Measurements from ENCODE around the gene SYTL2. TPM values are rescaled to one million over a fixed set of nuclear protein-coding genes. Genes with fewer than 3 reads are reported as not detected.

Gene SYTL2
- total and polyA plus RNA-seq, 12 donors = 2.9 to 16.1 (median 5.1) TPM

DNA sequence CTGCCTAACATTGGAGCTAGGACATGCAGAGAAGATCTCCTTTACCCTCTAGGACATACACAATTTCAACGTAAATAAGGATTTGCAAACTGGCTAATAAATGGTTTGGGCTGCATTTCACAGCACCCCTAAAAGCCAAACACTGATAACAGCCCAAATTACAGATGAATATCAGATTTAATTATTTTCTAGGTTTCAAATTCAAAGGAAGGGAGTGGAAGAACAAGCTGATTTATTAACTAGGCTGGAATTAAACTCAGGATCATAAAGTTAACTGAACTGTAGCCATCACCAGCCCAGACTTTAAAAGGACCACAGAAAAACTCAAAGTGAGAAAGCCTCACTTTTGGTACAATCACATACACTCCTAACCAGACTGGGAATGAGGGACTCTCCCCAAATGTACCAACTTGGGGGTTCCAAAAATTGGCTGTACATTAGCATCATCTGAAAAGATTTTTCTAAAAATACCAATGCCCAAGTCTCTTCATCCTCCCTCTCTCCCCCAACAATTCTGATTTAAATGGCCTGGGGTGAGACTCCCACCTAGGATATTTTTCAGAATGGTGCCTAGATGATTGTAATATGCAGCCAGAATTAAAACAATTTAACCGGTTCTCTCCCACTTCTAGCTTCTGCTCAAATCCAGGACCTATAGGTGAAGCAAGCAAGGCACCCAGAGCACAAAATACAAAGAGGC, 43.5 kb downstream of the SYTL2 start:
- Histone ChIP-seq H3K4me3 (no peak overlapping the region), H3K27me3 (no peaks in the 10 kb centered on the region), H3K36me3 (no peaks in the 10 kb centered on the region), H3K4me1 (no peaks in the 10 kb centered on the region), H3K27ac (no peak overlapping the region), H3K9me3 (peaks cover 0 to 17% (median 0%) of the 10 kb centered on the region in 11 donors)
- no peak for DNase-seq
- no peak for ATAC-seq
- intact Hi-C loops (cut with DNase I) = no loop called here
- 93% methylated on average over 2 of the region's 2 CpGs for WGBS, 2 donors
- TF ChIP-seq, protein P1, sequence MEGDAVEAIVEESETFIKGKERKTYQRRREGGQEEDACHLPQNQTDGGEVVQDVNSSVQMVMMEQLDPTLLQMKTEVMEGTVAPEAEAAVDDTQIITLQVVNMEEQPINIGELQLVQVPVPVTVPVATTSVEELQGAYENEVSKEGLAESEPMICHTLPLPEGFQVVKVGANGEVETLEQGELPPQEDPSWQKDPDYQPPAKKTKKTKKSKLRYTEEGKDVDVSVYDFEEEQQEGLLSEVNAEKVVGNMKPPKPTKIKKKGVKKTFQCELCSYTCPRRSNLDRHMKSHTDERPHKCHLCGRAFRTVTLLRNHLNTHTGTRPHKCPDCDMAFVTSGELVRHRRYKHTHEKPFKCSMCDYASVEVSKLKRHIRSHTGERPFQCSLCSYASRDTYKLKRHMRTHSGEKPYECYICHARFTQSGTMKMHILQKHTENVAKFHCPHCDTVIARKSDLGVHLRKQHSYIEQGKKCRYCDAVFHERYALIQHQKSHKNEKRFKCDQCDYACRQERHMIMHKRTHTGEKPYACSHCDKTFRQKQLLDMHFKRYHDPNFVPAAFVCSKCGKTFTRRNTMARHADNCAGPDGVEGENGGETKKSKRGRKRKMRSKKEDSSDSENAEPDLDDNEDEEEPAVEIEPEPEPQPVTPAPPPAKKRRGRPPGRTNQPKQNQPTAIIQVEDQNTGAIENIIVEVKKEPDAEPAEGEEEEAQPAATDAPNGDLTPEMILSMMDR (IDR thresholded peaks at IDR 0.05) = no peak

GRCh38 chr11:85766721-85767161, 44.2 kb downstream of the SYTL2 start:
- Histone ChIP-seq H3K9me3 (peaks cover 0 to 17% (median 0%) of the 10 kb centered on the region in 11 donors), H3K4me3 (no peak overlapping the region), H3K4me1 (no peaks in the 10 kb centered on the region), H3K36me3 (no peaks in the 10 kb centered on the region), H3K27me3 (no peaks in the 10 kb centered on the region), H3K27ac (no peak overlapping the region)
- 73 to 81% methylated on average over 2 of the region's 2 CpGs for WGBS, 2 donors
- DNase-seq = no peak
- intact Hi-C loops (cut with DNase I) = no loop called here
- no peak for ATAC-seq
- TF ChIP-seq, protein P1 (IDR thresholded peaks at IDR 0.05) = no peak

DNA sequence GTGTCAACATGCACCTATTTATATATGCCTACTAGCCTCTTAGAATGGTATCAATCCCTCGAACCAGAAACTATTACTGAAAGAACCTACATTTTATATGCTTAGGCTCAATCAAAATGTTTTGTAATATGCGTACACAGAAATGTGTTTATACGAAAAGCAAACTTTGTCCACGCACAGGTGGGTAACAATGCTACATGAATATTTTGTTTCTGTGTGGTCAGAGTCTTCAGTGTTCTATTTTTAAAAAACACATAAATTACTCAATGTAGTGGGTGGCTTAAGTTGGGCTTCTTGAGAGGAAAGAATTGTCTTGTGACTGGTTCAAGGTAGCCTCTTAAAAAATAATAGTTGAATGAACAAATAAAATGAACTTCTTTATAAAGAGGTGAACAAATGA, 46.1 kb downstream of the SYTL2 start:
- no peaks in the 10 kb centered on the region for H3K4me1 ChIP-seq
- WGBS, 2 donors = 90 to 94% methylated on average over 4 of the region's 4 CpGs
- ATAC-seq = no peak
- H3K27me3 ChIP-seq = no peaks in the 10 kb centered on the region
- intact Hi-C loops (cut with DNase I) = no loop called here
- H3K36me3 ChIP-seq = no peaks in the 10 kb centered on the region
- TF ChIP-seq, protein P1 (IDR thresholded peaks at IDR 0.05) = no peak
- no peak overlapping the region for H3K4me3 ChIP-seq
- no peak overlapping the region for H3K27ac ChIP-seq
- peaks cover 0 to 11% (median 0%) of the 10 kb centered on the region in 11 donors for H3K9me3 ChIP-seq
- DNase-seq = no peak

DNA sequence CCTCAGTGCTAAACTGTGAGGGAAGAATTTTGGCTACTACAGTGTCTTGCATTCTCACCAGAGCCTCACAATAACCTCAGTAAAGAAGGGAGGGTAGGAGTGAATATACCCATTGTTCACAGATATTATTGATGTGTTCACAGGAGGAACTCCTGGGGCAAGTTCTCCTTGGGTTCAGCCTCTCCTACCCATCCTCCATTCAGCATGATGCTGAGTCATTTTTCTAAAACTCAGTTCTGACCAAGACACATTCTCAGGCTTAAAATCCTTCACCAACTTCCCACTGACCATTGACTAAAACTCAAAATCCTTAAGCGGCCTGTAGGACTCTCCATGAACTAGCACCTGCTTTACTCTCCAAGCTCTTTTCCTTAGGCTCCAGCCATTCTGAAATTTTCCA, 48.7 kb downstream of the SYTL2 start:
- no peaks in the 10 kb centered on the region for H3K27me3 ChIP-seq
- no peak overlapping the region for H3K4me3 ChIP-seq
- no peaks in the 10 kb centered on the region for H3K36me3 ChIP-seq
- H3K27ac ChIP-seq = no peak overlapping the region
- H3K9me3 ChIP-seq = no peaks in the 10 kb centered on the region
- intact Hi-C loops (cut with DNase I) = no loop called here
- 96 to 97% methylated on average over 1 of the region's 1 CpG for WGBS, 2 donors
- TF ChIP-seq, protein P1 (IDR thresholded peaks at IDR 0.05) = no peak
- no peak for DNase-seq
- no peak for ATAC-seq
- no peaks in the 10 kb centered on the region for H3K4me1 ChIP-seq
